Stimulated activated CD8-positive, alpha-beta memory T cell treated with anti-CD3 and anti-CD28 coated beads, Interleukin-12 subunit alpha, Interleukin-12 subunit beta, amount 100 ng/mL, for 1 hour (primary cell): ENCODE results near the gene RAP1A.

ENCODE experiments used
- DNase-seq: peaks from one replicate; pipeline ENCODE4 v3.0.0-alpha.2; 2020; ENCODE audit warnings: low read depth

Gene RAP1A

DNA sequence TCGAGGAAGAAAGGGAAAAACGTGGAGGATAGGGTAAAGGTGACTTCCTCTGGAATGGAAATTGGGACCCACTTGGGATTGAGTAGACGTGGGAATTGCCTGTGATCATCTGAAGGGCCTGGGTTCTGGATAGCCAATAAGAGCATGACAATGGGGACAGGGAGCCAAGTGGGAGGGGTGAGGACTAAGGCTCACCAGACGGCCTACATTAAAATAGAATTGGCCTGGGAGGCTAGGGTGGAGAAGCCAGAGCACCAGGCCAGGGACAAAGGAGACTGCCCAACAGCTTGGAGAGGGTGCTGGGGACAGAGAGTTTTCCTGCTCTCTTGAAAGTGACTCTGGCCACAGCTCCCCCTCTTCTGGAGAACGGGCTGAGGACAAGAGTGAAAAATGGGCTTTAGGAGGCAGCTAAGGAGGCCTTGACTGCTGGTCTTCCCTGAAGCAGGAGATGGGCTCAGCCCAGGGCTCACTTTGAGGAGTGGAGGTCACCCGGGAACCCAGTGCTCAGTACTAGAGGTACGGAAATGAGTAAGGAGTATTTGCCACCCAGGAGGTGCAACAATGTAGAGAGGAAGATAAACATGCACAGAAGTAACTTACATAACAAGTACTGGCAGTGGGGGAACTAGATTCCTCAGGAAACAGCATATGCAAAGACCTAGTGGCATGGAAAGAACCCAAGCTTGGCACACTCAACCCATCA is 100.8 kb downstream of the RAP1A start:
- DNase-seq = no peak

- no peak for DNase-seq
Measured at GRCh38 chr1:111720977-111721786, 101.6 kb downstream of the RAP1A start.

DNA sequence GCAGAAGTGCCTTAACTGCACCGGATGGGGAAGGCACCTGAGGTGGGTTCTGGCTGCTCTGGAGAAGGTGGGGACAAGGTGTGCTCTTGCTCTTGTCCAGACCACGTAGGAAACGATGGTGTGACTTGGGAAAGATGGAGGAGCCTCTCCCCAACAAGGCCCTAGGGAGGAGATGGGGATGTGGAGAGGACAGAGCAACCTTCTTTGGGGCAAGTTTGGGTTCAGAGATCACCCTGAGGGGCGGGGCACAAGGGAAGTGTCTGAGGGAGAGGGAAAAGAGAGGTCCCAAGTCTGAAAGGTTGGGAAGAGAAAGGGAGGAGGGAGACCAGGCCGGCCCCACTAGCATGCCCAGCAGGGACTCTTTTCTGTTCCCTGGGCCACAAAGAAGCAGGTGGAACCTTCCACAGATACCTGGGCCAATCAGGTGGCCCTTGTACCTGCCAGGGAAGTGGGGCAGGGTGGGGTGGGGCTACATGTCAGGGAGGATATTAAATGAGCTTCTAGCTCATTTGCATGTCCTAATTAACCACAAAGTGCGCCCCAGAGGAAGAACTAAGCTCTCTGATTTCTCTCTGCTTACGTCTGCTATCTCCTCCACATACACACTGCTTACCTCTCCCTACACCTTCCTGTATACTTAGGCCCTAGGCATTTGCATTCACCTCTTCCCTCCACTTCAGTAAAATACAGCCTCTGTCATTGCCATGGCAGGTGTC is 103.7 kb downstream of the RAP1A start:
- no peak for DNase-seq

- DNase-seq = no peak
Measured at GRCh38 chr1:111723871-111724270, 104.3 kb downstream of the RAP1A start.

GRCh38 chr1:111725192-111725591 is 105.6 kb downstream of the RAP1A start:
- DNase-seq = no peak

- DNase-seq = no peak
Measured at GRCh38 chr1:111727056-111727455, 107.5 kb downstream of the RAP1A start.

DNA sequence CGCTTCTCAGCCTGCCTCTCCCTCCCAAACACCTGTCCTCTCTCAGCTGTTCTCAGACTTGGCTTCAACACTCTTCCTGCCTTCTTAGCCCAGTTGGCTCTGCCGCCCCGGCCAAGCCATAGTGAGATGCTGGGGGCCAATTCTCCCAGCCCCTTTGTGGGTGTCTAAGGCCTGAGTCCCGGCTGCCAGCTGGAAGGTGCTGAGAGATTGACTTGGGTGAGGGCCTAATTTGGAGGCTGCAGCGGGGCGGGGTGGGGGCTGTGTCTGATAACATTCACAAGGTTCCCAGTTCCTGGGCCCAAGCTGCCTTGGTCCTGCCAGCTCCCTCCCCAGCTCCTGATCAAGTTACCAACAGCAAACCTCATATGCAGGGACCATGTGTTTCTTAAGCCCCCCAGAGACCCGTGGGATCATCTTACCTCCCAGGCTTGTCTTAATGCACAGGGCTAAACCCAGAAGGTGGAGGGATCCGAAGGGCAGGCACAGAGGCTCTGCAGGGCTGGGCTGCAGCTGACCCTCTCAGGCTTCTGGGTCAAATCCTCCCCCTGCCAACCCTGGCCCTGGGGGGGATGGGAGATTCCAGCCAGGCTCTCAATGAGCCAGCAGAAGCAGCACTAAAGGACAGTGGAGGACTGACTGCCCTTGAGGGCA is 109.8 kb downstream of the RAP1A start:
- no peak for DNase-seq

DNA sequence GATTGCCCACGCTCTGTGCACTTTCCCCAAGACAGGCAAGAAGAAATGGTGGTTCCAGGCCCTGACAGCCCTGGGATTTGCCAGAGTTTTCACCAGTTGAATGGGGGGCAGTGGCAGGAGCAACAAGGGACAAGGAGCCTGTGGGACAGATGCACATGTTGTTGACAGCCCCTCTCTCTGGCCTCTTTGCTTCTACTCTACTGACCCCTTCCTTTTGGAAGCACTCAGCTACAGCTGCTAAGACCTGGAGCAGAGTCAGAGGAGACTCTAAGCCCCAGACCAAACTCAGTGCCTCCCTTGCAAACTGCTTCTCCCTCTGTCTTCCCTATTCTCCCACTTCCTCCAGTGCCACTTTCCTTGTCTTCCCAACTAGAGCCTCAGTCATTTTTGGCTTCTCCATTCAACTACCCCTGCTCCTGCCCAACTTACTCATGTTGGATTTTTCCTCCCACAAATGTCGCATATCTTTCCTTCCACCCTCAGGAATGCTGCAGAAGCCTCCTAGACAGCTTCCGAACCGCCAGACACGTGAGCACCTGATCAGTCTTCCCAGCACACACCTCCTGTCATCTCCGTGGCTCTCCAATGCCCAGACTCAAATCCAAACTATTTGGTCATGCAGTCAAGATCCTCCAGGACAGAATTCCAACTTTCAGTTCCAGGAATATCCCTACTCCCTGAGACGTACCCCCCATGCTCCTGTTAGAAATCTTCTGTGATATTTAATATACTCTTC is 110.5 kb downstream of the RAP1A start:
- no peak for DNase-seq

- DNase-seq = no peak
Measured at GRCh38 chr1:111730706-111731105, 111.1 kb downstream of the RAP1A start.

GRCh38 chr1:111731956-111732355 is 112.4 kb downstream of the RAP1A start:
- DNase-seq = no peak

- DNase-seq = no peak
Measured at GRCh38 chr1:111732718-111733117, 113.1 kb downstream of the RAP1A start.

DNA sequence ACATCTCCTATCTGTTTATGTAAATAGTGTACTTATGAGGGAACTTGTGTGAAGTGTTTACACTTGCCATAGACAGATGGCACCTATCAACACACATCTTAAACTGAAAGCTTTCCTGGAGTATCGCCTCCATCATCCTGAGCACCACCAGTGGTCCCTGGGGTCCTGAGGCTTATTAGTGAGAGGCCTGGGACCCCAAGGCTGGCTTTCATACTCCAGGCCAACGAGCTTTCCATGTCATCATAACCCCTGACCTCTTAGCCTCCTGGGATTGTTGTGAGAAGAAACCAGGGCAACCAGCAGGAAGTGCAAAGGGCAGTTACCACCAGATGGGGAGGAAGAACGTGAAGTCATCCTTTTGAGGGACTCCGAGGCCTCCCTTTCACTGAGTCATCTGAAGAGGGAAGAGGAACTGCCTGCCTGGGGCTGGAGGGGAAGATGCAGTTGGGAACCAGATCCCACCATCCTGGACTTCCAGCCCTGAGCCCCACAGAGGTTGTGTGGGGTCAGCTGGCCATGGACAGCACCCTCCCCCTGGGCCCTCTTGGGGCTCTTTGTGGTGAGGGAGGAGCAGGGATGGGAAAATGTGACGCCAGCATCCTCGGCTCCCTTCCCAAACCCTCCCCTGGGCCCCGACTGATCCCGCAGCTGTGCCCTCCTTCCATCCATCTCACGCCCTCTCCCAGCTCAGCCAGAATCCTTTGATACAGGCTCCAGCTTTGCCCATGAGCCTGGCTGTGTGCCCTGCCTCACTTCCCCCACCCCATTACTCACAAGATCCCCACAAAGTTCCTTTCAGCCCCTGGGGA is 113.8 kb downstream of the RAP1A start:
- no peak for DNase-seq

- DNase-seq = no peak
Measured at GRCh38 chr1:111733992-111734341, 114.4 kb downstream of the RAP1A start.

GRCh38 chr1:111734426-111734825 is 114.8 kb downstream of the RAP1A start:
- no peak for DNase-seq

DNA sequence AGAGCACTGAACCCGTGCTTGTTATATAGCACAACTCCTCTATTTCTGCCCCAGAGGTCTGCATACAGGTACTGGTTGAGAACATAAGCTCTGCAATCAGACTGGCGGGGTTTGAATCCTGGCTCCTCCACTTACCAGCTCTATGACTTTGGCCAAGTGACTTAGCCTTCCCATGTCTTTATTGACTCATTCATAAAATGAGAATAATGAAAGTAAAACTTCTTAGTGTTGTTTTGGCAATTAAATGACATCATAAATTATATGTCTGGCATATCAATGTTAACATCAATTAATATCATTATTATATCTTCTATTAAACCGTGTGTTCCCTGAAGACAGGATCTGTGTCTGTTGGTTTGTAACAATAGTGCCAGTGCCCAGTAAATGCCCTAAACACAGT is 115.3 kb downstream of the RAP1A start:
- DNase-seq = no peak

- DNase-seq = no peak
Measured at GRCh38 chr1:111735321-111735720, 115.7 kb downstream of the RAP1A start.

GRCh38 chr1:111735858-111736544 is 116.4 kb downstream of the RAP1A start:
- no peak for DNase-seq

DNA sequence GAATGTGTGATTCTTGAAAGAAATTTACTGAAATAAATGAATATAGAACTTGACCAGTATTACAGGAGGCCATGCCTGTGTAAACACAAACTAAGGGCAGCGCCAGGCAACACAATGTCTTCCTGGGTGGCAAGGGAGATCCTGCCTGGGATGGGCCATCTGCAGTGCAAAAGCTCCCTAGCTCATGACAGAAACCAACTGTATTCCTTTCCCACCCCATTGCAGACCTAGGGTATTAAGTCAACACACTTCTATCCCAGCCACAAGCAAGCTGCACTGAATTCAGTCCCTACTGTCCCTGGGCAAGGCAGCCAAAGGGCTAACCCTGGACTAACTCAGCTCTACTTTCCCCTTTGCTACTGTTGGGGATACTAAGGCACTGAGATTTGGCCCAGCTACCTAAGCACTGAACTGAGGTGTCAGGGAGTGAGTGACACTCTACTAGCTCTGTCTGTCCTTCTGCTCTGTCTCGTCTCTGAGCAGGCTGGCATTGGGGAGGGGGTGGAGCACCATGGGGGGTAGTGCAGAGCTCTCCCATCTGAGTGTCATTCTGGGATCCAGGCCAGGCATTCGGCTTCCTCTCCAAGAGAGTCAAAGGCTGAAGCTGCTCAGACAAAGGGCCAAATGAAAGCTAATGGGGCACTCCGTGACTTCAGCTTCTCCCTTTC is 117.1 kb downstream of the RAP1A start:
- no peak for DNase-seq

GRCh38 chr1:111737216-111738132 is 117.9 kb downstream of the RAP1A start:
- DNase-seq = no peak
